OCI-LY7 (cell line): ENCODE measurements around the gene BTG2. TPM values are rescaled to one million over a fixed set of nuclear protein-coding genes. Genes with fewer than 3 reads are reported as not detected.

Experiments
- BruUV-seq: library from RNA; stranded (reverse); fragments of 400-500 nt; replicated peaks from 2 replicates; lab custom pipeline; 2021; lab: Mats Ljungman, UMichigan
- CTCF ChIA-PET: fragments of 300-600 bp; sonication (Branson Sonifier 250); formaldehyde crosslinking; loops from one replicate; lab custom pipeline; 2022; ENCODE audit warnings: antibody characterized with exemption; ENCODE audit not compliant: unreplicated experiment; lab: Charles Lee
- POLR2A ChIA-PET: fragments of 300-600 bp; sonication (Branson Sonifier 250); formaldehyde crosslinking; loops from one replicate; lab custom pipeline; 2022; ENCODE audit warnings: antibody characterized with exemption; lab: Charles Lee
- DNase-seq: peaks from one replicate; pipeline ENCODE4 v3.0.0-alpha.2; 2015; ENCODE audit warnings: low spot score
- H2AFZ ChIP-seq: fragments of 200-600 bp; sonication (generic), shearing (Covaris generic); 2 replicates; pipeline ENCODE4 v1.6.1; 2014; ENCODE audit warnings: mild to moderate bottlenecking, antibody characterized with exemption, low read length, moderate library complexity
- H3K27ac ChIP-seq: fragments of 200-600 bp; sonication (generic); 2 replicates; pipeline ENCODE4 v1.5.1; 2014; ENCODE audit warnings: mixed run types, low read depth, mild to moderate bottlenecking, moderate library complexity, low read length, inconsistent platforms; ENCODE audit not compliant: poor library complexity, severe bottlenecking
- H3K36me3 ChIP-seq: fragments of 200-600 bp; sonication (generic); 2 replicates; pipeline ENCODE4 v1.6.1; 2014; ENCODE audit warnings: mild to moderate bottlenecking, antibody characterized with exemption, low read length, moderate library complexity, mixed read lengths; ENCODE audit not compliant: insufficient read depth
- H3K4me1 ChIP-seq: fragments of 200-600 bp; sonication (generic); 2 replicates; pipeline ENCODE4 v1.5.1; 2014; ENCODE audit warnings: mild to moderate bottlenecking, low read length; ENCODE audit not compliant: insufficient read depth, poor library complexity, severe bottlenecking
- H3K4me2 ChIP-seq: fragments of 200-600 bp; sonication (generic); 2 replicates; pipeline ENCODE4 v1.6.1; 2014; ENCODE audit warnings: mild to moderate bottlenecking, low read length
- H3K4me3 ChIP-seq: fragments of 200-600 bp; sonication (generic); 2 replicates; pipeline ENCODE4 v1.5.1; 2014; ENCODE audit warnings: mild to moderate bottlenecking, low read depth, low read length; ENCODE audit not compliant: poor library complexity, severe bottlenecking
- H3K79me2 ChIP-seq: fragments of 200-600 bp; sonication (generic); 2 replicates; pipeline ENCODE4 v1.6.1; 2016; ENCODE audit warnings: low read depth, mild to moderate bottlenecking, low read length, moderate library complexity, mixed read lengths; ENCODE audit not compliant: insufficient read depth
- H3K9me2 ChIP-seq: fragments of 200-600 bp; sonication (generic); 2 replicates; pipeline ENCODE4 v1.6.1; 2016; ENCODE audit warnings: mild to moderate bottlenecking, low read length, mixed read lengths; ENCODE audit not compliant: insufficient read depth
- H3K9me3 ChIP-seq: fragments of 200-600 bp; sonication (generic); 2 replicates; pipeline ENCODE4 v1.6.1; 2014; ENCODE audit warnings: mild to moderate bottlenecking, mixed run types, low read length, mixed read lengths
- H4K20me1 ChIP-seq: fragments of 200-600 bp; sonication (generic); 2 replicates; pipeline ENCODE4 v1.6.1; 2014; ENCODE audit warnings: mild to moderate bottlenecking, antibody characterized with exemption, low read length, moderate library complexity, mixed read lengths; ENCODE audit not compliant: insufficient read depth
- EZH2phosphoT487 ChIP-seq: fragments of 200-600 bp; sonication (generic); IDR thresholded peaks from 2 replicates; pipeline ENCODE4 v1.6.1; 2018; ENCODE audit warnings: low read depth, borderline replicate concordance, mild to moderate bottlenecking, mixed run types, antibody characterized with exemption, low read length, moderate library complexity, mixed read lengths
- intact Hi-C: fragments of 100-400 bp; cut with micrococcal nuclease; formaldehyde crosslinking; loops from one replicate; pipeline ENCODE4 v1.10.0; 2022; ENCODE audit not compliant: unreplicated experiment
- small RNA-seq: library from RNA; depleted of rRNA; stranded (forward); fragments of <200 nt; gene quantifications from one replicate; pipeline ENCODE3, GENCODE V24; 2014
- total RNA-seq, 2 experiments: library from RNA; depleted of rRNA in 1 of 2; stranded (reverse); fragments of >200 nt in 1 of 2; shearing (Covaris generic) in 1 of 2; gene quantifications; 2 replicates each; pipeline ENCODE4 v1.2.3, GENCODE V29; 2014 to 2022
- TF ChIP-seq, protein P1 (sequence below): fragments of 200-600 bp; sonication (generic); conservative IDR thresholded peaks from 2 replicates; pipeline ENCODE4 v1.5.1; 2014; ENCODE audit warnings: mild to moderate bottlenecking, antibody characterized with exemption, low read length, moderate library complexity, mixed read lengths

Gene BTG2
- total RNA-seq, 2 experiments from 2014 or later = 99.5 to 156 TPM

DNA sequence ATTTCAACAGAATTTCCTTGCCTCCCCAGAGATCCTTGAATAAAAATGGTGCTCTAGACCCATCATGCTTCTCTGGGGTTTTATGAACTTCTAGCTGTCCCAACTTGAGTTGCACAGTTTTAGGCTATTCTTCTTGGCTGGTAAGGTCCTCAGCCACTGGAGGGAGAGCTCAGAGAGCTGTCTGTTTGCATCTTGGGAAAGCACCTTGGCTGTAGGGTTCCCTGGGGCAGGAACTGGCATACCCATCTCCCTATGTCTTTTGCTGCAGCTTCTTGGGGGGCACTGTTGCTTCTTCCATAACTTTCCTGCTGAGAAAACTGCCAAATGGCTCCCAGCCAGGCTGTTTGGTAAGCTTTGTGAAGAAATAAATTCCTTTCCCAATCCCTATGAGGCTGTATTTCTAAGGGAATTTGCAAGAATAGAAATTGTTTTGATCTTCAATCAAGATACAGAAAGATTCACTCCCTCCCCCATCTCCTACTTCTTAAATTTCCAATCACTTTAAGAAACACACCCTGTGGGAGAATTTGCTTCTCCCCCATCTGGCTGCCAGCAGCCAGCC lies 53.8 kb downstream of the BTG2 start:
- no peaks in the 10 kb centered on the region for H3K9me3 ChIP-seq
- intact Hi-C loops = no loop called here
- H3K79me2 ChIP-seq = no peaks in the 10 kb centered on the region
- no peaks in the 10 kb centered on the region for H3K36me3 ChIP-seq
- ChIA-PET CTCF (no interaction called here), POLR2A (no interaction called here)
- no peak overlapping the region for H3K27ac ChIP-seq
- BruUV-seq = no TSS peak
- no peak overlapping the region for H3K4me3 ChIP-seq
- H3K4me2 ChIP-seq = no peak overlapping the region
- TF ChIP-seq EZH2phosphoT487 = no peak
- TF ChIP-seq, protein P1, sequence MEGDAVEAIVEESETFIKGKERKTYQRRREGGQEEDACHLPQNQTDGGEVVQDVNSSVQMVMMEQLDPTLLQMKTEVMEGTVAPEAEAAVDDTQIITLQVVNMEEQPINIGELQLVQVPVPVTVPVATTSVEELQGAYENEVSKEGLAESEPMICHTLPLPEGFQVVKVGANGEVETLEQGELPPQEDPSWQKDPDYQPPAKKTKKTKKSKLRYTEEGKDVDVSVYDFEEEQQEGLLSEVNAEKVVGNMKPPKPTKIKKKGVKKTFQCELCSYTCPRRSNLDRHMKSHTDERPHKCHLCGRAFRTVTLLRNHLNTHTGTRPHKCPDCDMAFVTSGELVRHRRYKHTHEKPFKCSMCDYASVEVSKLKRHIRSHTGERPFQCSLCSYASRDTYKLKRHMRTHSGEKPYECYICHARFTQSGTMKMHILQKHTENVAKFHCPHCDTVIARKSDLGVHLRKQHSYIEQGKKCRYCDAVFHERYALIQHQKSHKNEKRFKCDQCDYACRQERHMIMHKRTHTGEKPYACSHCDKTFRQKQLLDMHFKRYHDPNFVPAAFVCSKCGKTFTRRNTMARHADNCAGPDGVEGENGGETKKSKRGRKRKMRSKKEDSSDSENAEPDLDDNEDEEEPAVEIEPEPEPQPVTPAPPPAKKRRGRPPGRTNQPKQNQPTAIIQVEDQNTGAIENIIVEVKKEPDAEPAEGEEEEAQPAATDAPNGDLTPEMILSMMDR = no peak
- peaks cover 20% of the 10 kb centered on the region for H3K4me1 ChIP-seq
- no peak overlapping the region for H2AFZ ChIP-seq
- no peaks in the 10 kb centered on the region for H4K20me1 ChIP-seq
- no peak for DNase-seq
- H3K9me2 ChIP-seq = no peaks in the 10 kb centered on the region

Small RNAs within 50 kb of the gene (small RNA-seq; reads per million reads assigned to genes)
- gene AL359837.1 = not detected
- 0.16 reads per million for gene RNU6-487P

Other genes with a start within 250 kb of the BTG2 start
- gene MYOG, start 219.5 kb upstream of the BTG2 start, total RNA-seq (2014; rRNA removed; shearing (Covaris generic)) = not detected in 2 replicates
- gene MYOG, start 219.5 kb upstream of the BTG2 start, total RNA-seq (2022) = not detected in 2 replicates
- gene ADORA1, start 177.8 kb upstream of the BTG2 start, total RNA-seq (2014; rRNA removed; shearing (Covaris generic)) = not detected in 2 replicates
- gene ADORA1, start 177.8 kb upstream of the BTG2 start, total RNA-seq (2022) = not detected in 2 replicates
- gene MYBPH, start 129.7 kb upstream of the BTG2 start, total RNA-seq (2014; rRNA removed; shearing (Covaris generic)) = not detected in 2 replicates
- gene MYBPH, start 129.7 kb upstream of the BTG2 start, total RNA-seq (2022) = not detected in 2 replicates
- gene CHI3L1, start 118.8 kb upstream of the BTG2 start, total RNA-seq (2014; rRNA removed; shearing (Covaris generic)) = not detected in 2 replicates
- gene CHI3L1, start 118.8 kb upstream of the BTG2 start, total RNA-seq (2022) = not detected in 2 replicates
- 1.9 TPM in 2 replicates for gene CHIT1, start 75.8 kb upstream of the BTG2 start, total RNA-seq (2014; rRNA removed; shearing (Covaris generic))
- 3.6 and 4.6 TPM in 2 replicates for gene CHIT1, start 75.8 kb upstream of the BTG2 start, total RNA-seq (2022)
- 0.05 TPM in 1 of 2 replicates, not detected in the other for gene FMOD, start 45.6 kb downstream of the BTG2 start, total RNA-seq (2014; rRNA removed; shearing (Covaris generic))
- not detected in 2 replicates for gene FMOD, start 45.6 kb downstream of the BTG2 start, total RNA-seq (2022)
- 0.03 TPM in 1 of 2 replicates, not detected in the other for gene PRELP, start 170.3 kb downstream of the BTG2 start, total RNA-seq (2014; rRNA removed; shearing (Covaris generic))
- gene PRELP, start 170.3 kb downstream of the BTG2 start, total RNA-seq (2022) = not detected in 2 replicates
- gene OPTC, start 188.6 kb downstream of the BTG2 start, total RNA-seq (2014; rRNA removed; shearing (Covaris generic)) = not detected in 2 replicates
- gene OPTC, start 188.6 kb downstream of the BTG2 start, total RNA-seq (2022) = not detected in 2 replicates